Adrenal gland (tissue), 5 donors: Measurements from ENCODE around the gene MT1A.

Experiments used
- CTCF ChIP-seq, 6 experiments: fragments of 450-650 bp in 4 of 6; fragments of 200-600 bp in 2 of 6; sonication (generic) in 1 of 6; IDR thresholded peaks; 1 replicate in 5 of 6; 2 replicates in 1 of 6; pipeline versions ENCODE4 v1.5.1 to v1.8.0; 2016 to 2021; ENCODE audit warnings: antibody characterized with exemption in 6 of 6, mild to moderate bottlenecking in 2 of 6, moderate library complexity in 1 of 6
- POLR2A ChIP-seq, 2 donors: fragments of 450-650 bp; IDR thresholded peaks; one replicate each; pipeline ENCODE4 v1.6.1; 2017; ENCODE audit warnings: antibody characterized with exemption in 2 of 2, mild to moderate bottlenecking in 2 of 2, moderate library complexity in 1 of 2
- donor health status: DM: no; HTN: no; CAD: no.

DNA sequence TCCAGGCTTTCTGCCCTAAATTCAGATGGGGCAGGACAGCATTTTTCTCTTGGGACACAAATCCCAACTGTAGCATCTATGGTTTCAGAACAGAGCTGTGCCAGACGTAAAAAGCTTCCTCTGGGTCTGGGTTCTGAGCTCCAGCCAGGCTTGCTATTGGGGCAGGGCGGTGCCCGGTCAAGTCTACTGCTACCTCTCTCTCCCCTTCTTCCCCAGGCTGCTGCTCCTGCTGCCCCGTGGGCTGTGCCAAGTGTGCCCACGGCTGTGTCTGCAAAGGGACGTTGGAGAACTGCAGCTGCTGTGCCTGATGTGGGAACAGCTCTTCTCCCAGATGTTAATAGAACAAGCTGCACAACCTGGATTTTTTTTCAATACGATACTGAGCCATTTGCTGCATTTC, 4.9 kb upstream of the MT1A start:
- TF ChIP-seq CTCF (IDR thresholded peaks at IDR 0.05) (no peak), POLR2A (IDR thresholded peaks at IDR 0.05) (no peak)
